RCC 7860 (cell line): ENCODE results near the gene NEURL4.
"Not testable (repeated sequence)": the region's sequence is repeated elsewhere in the genome, so short reads cannot be mapped to it uniquely, and the experiment has no call there.

Source experiments
- DNase-seq: peaks from one replicate; pipeline ENCODE4 v3.0.0-alpha.2; 2015; ENCODE audit warnings: low spot score
- FAIRE-seq: peaks from 2 replicates; lab custom pipeline; 2012; peaks lifted over from hg19 to GRCh38; lab: Jason Lieb, UNC

The NEURL4 gene

DNA sequence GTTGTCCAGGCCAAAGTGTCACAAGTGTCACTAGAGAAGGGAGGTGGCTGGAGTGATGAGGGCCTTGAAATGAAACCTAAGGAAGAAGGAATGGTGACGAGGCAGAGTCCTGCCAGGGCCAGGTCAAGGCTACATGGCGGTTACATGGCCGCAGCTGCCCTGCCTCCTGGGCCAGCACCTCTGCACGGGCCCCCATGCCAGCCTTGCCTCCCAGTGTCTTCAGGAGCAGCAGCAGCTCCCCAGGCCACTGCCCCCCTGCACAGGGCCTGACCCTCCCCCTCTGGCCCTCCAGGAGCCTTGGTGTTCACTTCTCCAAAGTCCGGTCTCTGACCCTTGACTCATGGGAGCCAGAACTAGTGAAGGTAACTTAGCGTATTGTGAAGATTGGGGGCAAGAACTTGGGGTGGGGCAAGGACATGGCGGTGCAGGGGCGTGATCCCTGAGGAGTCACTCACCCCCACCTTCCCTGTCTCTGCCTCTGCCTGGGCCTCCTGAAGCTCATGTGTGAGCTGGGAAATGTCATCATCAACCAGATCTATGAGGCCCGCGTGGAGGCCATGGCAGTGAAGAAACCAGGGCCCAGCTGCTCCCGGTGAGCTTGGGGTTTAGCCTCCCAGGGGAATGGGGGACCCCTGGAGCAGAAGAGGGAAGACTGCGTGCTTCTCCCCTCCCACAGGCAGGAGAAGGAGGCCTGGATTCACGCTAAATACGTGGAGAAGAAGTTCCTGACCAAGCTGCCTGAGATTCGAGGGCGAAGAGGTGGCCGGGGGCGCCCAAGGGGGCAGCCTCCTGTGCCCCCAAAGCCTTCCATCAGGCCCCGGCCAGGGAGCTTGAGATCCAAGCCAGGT lies 18.7 kb upstream of the NEURL4 start:
- FAIRE-seq = no peak
- DNase-seq = no peak

DNA sequence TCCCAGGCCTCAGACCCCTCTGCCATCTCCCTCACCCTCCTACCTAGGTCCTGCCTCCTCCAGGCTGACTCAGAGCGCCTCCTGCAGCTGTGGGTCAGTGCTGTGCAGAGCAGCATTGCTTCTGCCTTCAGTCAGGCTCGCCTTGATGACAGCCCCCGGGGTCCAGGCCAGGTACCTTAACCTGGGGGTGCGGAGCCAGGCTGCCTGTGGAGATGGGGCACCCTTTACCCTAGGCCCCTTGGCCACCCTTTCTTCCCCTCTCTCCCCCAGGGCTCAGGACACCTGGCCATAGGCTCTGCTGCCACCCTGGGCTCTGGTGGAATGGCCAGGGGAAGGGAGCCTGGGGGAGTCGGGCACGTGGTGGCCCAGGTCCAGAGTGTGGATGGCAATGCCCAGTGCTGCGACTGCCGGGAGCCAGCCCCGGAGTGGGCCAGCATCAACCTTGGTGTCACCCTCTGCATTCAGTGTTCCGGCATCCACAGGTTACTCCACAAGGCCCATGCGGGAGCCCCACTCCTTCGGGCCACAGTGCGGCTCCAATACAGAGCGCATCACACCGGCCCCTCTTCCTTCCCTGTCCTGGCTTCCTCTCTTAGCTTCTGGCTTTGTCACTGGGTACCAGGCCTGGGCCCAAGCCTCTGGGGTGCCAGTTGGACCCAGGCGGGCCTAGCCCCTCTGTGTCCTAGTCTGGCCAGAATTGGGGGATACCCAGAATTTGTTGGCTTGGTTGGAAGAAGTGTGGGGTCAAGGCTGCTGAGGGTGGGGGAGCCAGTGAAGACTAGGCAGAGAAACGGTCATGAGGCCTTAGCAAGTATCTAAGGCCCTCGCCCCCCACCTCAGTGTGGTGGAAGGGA lies 17.9 kb upstream of the NEURL4 start:
- FAIRE-seq = no peak
- no peak for DNase-seq

DNA sequence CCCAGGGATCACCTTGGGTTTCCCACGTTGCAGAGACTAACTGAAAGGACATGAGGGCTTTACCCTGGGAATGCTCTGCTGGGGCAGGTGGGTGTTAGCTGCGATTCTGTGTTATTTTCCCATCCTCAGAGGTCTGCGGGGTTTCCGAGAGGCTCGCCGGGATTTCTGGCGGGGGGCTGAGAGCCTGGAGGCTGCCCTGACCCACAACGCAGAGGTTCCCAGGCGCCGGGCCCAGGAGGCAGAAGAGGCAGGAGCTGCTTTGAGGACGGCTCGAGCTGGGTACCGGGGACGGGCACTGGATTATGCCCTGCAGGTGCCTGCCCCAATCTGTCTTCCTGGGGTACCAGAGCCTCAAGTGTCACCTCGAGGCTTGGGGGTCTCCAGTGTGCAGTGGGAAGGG lies 14.1 kb upstream of the NEURL4 start:
- FAIRE-seq (no peak), DNase-seq (no peak)

DNA sequence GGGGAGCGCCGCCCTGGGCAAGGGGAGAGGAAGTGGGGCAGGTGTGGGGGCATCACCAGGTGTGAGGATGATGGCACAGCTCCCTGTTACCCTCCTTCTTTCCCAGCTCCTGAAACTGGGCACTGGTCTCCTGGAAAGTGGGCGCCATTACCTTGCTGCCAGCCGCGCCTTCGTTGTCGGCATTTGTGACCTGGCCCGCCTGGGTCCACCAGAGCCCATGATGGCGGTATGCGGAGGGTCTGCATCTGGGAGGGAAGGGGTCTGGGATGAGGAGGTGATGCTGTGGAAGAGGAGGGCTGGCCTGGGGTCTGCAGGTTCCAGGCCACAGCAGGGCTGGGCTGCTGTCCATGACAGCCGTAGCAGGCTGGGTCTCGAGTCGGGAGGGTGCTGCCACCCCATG lies 12.7 kb upstream of the NEURL4 start:
- DNase-seq (no peak), FAIRE-seq (no peak)

DNA sequence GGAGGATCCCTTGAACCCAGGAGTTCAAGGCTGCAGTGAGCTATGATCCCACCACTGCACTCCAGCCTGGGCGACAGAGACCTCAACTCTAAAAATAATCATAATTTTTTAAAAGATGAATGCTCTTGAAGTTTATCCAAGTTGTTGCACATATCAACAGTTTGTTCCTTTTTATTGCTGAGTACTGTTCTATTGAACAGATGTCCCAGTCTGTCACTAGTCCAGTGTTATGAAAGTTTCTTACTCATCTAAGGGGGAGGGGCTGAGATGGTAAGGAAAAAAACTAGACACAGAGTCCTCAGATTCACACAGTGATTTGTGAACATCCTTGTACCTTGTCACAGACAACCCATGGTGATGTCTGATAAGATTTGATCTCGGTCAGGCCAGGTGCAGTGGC lies 11.0 kb upstream of the NEURL4 start:
- FAIRE-seq (no peak), DNase-seq (no peak)

DNA sequence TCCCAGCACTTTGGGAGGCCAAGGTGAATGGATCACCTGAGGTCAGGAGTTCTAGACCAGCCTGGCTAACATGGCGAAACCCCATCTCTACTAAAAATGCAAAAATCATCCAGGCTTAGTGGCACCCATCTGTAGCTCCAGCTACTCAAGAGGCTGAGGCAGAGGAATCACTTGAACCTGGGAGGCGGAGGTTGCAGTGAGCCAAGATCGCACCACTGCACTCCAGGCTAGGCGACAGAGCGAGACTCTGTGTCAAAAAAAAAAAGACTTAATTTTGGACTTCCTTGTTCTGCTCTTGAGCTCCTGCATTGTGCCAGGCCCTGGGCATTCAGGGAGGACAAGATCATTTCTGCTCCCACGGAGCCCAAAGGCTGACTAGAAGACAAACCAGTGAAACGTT lies 8.5 kb upstream of the NEURL4 start:
- FAIRE-seq = not testable (repeated sequence)

DNA sequence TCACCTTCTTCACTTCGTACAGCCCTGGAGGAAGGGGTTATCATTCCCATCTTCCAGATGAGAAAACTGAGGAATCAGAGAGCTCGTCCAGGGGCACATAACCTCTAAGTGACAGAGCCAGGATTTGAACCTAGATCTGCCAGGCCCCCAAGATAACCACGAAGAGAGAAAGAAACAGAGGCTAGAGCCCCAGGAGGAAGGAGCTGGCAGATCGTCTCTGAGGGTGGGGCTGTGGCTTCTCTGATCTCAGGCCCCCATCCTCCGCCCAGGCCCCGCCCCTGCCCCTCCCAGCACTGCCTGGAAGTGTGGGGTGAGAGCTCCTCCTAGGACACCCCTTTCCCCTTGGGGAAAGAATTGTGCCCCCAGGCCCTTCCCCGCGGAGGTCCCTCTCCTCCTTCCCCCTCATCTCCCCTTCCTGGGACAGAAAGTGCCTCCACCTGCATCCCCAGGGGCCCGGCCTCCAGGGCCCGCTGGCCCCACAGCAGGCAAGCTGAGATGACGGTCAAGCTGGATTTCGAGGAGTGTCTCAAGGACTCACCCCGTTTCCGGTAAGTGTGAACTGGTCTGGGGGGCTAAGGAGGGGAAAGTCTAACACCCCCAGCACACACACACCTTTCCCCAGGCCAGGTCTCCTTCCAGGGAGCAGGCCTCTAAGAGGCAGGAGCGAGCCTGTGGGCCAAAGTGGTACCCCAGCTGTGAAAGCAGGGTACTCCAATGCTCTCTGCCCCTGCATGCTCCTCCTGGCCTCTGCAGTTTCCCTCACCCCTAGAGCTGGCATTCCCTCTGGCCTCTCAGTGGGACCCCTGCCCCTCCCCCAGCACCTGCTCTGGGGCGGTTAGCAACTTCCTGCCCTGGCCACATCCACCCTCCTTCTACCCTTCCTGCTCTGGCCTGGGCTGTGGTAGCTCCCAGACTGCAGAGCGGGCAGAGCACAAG lies 7.4 kb upstream of the NEURL4 start, which contains the start of gene ACAP1:
Gene ACAP1 (plus strand): TSS at position 290 of the 936 bp plus-strand sequence. CDS start 206 bp downstream, at position 496.
- DNase-seq (no peak), FAIRE-seq (no peak)

More for the DNA sequence above, 8.5 kb upstream of the NEURL4 start:
- not testable (repeated sequence) for DNase-seq

DNA sequence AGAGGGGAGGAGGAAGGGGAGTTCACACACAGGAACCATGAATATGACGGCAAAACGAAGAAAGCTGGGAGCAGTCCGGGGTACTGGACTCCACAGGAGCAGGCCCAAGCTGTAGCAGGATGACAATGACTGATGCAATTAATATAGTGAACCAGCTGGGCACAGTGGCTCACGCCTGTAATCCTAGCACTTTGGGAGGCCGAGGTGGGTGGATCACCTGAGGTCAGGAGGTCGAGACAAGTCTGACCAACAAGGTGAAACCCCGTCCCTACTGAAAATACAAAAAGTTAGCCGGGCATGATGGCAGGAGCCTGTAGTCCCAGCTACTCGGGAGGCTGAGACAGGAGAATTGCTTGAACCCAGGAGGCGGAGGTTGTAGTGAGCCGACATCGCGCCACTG lies 6.6 kb upstream of the NEURL4 start:
- not testable (repeated sequence) for DNase-seq, FAIRE-seq

DNA sequence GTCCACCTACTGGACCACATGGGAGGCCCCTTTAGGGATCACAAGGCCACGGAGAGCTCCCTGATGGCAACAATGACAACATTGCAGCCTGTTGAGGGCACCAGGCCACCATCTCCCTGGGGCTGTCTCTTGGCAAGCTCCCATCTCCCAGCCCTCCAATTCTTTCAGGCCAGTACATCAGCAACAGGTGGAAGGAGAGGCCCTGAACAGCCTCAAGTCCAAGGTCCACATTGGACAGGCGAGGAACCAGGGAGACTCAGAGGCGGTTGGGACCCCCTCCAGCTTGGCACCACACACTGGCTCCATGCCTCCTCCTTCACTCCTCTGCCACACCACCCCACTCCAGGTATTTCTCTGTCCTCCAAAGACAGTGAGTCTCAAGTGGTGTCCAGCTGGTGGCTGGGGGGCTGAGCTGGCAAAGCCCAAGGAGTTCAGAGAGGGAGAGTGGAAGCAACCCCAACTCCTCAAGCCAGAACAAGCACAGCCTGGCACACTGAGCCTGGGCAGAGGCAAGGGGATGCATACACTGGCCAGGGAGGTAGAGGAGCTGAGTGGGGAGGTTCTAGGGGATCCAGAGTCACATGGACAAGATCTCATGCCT lies 5.9 kb upstream of the NEURL4 start:
- FAIRE-seq (no peak), DNase-seq (no peak)

DNA sequence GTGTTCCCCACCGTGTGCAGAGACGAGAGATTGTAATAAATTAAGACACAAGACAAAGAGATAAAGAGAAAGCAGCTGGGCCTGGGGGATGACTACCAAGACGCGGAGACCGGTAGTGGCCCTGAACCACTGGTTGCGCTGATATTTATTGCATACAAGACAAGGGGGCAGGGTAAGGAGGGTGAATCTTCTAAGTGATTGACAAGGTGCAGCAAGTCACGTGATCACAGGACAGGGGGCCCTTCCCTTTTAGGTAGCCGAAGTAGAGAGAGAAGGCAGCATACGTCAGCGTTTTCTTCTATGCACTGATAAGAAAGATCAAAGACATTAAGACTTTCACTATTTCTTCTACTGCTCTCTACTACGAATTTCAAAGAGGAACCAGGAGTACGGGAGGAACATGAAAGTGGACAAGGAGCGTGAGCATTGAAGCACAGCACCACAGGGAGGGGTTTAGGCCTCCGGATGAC lies 3.5 kb upstream of the NEURL4 start:
- not testable (repeated sequence) for FAIRE-seq, DNase-seq

DNA sequence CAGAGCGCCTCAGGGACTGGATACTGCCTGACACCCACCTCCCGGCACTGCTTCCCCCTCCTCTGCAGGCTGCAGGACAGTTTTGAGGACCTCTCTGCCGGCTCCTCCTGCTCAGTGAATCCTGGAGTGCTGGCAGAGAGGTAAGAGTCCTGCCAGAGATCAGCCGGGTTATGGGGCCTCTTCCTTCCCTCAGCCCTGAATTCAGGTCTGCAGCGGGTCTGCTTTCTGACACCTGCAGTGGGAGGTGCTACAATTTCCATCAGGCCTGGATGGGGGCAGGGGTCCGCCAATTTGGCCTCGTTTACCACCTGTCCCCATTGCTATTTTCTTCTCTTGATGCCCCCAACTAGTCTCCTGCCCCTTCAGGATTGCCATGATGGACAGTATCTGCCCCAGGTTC lies 3.0 kb upstream of the NEURL4 start:
- DNase-seq (no peak), FAIRE-seq (no peak)

DNA sequence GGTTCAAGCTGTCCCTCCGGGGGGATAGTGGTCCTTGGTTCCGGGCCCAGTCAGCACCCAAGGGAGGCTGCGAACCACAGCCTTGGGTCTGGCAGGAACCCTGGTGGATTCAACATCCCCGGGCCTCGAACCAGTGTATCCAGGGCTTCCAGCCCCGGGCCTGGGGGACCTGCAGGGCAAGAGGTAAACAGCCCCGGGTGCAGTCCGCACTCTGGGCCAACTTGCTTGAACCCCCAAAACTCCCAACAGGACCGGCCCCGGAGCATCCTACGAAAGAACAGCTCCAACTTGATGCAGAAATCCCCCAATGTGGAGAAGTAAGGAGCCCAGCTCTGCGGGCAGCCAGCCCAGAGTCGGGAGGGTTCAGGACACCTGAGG lies 1.5 kb upstream of the NEURL4 start:
- DNase-seq = no peak

DNA sequence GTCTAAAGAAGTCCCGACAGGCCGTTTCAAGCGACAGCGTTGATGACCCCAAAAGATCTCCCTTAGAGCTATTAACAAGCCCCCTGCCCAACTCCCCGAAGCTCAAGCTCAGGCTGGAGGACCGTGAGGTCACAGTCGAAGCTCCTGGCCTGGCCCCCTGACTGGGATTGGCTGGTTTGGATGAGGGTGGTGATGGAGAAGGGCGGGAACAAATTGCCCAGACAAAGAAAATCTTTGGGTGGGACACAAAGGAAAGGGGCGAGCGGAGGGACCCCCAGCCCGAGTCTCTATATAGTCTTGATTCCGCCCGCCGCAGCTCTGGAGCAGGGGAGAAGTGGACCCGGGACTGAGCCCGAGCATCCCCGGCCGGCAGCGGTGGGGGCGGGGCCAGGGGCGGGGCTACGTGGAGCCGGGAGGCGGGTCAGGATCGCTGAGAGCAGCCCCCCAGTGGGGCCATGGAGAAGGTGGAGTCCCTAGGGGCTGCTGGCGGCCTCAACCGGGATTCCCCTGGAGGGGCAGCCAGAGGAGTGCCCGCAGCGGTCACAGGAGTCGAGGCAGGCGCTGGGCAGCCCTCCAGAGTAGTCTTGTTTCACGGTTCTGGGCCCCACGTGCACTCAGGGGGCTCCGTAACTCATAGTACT lies 982 bp upstream of the NEURL4 start:
- peak; percentile 29 for DNase-seq
- FAIRE-seq = no peak

More for the DNA sequence above, 1.5 kb upstream of the NEURL4 start:
- no peak for FAIRE-seq

DNA sequence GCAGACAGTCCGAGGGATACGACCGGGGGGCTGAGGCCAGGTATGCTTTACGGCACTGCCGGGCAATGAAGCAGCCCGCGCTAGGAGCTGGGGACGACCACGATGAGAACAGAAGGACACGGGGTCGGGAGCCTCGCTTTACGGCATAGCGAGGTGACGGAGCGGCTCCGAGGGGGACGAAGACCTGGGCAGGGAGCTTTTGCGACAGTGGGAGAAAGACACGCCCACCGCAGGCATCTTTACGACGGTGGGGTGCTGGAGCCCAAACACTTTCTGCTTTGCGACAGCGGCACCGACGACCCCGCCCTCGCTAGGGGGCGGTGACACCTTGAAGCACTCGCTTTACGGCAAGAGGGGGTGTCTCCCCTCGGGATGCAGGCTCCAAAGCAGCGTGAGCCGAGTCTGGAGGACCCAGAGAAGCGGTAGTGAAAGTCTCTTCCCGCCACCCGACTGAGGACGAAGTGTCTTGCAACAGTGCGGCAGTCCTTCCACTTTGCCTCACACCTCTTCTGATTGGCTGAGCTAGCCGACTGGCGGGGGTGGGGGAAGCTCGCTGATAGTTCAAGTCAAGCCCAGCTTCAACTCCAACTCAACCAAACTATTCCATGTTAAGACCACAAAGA lies 350 bp upstream of the NEURL4 start:
- peak; percentile 83 for FAIRE-seq
- peak; percentile 93 for DNase-seq

DNA sequence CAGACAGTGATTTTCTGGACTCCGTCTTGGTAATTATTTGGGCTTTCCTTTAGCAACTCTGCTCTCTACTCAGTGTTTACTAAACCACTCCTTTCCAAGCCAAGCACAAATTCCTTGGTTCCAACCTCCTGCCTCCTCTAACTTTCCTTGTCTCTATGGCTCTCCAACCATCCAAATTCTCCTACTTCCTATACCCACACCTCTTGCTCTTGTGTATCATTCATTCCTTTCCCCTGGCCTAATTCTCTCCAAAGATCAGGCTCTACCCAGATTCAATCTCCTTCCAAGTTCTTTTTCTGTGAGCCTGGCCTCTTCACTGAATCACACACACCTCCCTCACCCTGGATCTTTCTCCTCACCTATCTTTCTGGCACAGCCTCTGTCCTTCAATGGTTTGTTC lies 1.1 kb downstream of the NEURL4 start:
- DNase-seq (no peak), FAIRE-seq (no peak)

DNA sequence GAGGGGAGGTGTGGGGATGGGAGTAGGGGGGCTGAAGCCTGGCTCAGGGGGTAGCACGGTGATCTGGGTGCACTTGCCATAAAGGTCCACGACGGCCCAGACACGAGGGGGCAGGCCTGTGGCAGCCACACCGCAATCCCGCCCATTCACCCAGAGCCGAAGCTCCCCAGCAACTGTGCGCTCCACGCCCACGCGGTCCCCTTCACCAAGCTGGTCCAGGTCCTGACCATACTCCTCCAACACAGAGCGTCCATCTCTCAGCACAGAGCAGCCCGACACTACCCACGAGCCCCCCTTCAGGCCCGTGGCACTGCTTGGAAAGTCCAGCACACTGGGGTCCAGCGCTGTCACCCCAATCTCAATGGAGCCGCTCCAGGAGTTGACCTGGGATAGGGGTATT lies 1.6 kb downstream of the NEURL4 start:
- DNase-seq (no peak), FAIRE-seq (no peak)

DNA sequence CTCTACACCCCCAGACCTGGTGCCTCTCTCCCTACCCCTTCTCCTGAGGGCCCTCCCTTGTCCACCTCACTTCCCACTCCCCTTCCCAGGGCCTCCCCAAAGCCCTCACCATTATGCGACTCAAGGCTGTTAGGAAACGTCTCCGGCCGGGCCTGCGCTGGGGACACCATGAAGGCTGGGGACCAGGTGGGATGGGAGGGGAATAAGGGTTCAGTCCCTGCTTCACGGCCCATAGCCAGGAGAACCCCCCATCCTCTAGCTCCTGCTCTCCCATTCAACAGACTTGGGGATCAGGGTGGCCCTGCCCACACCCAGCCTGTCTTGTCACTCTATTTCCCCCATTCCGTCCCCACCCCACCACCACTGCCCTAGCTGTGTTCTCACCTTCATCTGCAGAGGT lies 2.1 kb downstream of the NEURL4 start:
- DNase-seq = no peak
- FAIRE-seq = no peak

DNA sequence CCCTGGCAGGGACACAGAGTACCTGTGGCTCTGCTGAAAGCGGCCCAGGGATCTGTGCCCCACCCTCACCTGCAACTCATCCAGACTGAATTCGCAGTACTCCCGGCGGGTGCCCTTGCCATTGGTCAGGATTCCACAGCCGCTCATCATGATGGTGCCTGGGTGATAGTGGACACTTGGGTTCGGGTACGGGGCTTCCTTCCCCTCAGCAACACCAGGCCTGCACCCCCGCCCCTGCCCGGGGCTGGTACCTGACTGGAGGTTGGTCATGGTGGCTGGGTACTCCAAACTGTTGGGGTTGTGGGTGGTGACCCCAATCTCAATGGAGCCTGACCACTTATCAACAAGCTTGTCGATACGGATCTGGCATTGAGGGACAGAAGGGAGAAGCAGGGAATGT lies 2.9 kb downstream of the NEURL4 start:
- DNase-seq (no peak), FAIRE-seq (no peak)

DNA sequence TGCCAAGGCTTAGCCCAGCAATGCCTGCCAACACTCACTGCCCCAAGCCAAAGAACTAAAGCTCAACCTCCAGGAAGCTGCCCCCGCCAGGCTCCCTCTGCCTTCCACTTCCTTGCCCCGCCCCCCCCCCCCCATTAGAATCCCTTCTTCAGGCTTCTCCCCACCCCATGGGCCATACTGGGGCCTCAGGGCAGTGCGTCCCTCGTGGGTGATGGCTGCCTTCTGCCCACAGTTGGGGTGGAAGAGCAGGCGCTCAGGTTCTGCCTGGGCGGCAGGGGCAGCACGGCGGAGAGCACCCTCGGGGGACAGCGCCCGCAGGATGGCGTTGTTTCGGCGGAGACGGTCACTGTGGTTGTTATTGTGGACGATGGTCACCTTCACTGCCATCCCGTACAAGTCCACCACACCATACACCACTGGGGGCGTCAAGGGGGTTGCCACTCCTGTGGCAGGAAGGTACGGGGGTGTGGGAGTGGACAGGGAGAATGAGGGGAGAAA lies 4.1 kb downstream of the NEURL4 start:
- no peak for FAIRE-seq
- DNase-seq = no peak
